IMR-90 (cell line): ENCODE measurements around the gene ATP2B2.

Experiments used
- MAZ ChIP-seq: IDR thresholded peaks from 2 replicates; pipeline ENCODE4 v1.6.1; 2012; ENCODE audit warnings: low read depth, mild to moderate bottlenecking, low read length, improper control_type of control experiment, moderate library complexity, borderline replicate concordance
- POLR2A ChIP-seq: IDR thresholded peaks from 2 replicates; pipeline ENCODE4 v1.6.1; 2012; ENCODE audit warnings: mild to moderate bottlenecking, low read depth, low read length
- TF ChIP-seq, protein P1 (sequence below): conservative IDR thresholded peaks from 2 replicates; pipeline ENCODE4 v1.5.1; 2012; ENCODE audit warnings: mild to moderate bottlenecking, low read depth, low read length, improper control_type of control experiment

- TF ChIP-seq, protein P1, sequence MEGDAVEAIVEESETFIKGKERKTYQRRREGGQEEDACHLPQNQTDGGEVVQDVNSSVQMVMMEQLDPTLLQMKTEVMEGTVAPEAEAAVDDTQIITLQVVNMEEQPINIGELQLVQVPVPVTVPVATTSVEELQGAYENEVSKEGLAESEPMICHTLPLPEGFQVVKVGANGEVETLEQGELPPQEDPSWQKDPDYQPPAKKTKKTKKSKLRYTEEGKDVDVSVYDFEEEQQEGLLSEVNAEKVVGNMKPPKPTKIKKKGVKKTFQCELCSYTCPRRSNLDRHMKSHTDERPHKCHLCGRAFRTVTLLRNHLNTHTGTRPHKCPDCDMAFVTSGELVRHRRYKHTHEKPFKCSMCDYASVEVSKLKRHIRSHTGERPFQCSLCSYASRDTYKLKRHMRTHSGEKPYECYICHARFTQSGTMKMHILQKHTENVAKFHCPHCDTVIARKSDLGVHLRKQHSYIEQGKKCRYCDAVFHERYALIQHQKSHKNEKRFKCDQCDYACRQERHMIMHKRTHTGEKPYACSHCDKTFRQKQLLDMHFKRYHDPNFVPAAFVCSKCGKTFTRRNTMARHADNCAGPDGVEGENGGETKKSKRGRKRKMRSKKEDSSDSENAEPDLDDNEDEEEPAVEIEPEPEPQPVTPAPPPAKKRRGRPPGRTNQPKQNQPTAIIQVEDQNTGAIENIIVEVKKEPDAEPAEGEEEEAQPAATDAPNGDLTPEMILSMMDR, result no peak
- TF ChIP-seq MAZ, result no peak
- TF ChIP-seq POLR2A, result no peak
Observed at GRCh38 chr3:10284496-10284895, 220.9 kb downstream of the ATP2B2 start.
